GM12801 (cell line): Measurements from ENCODE around the gene DUOXA2.

ENCODE experiments used
- TF ChIP-seq, protein P1 (sequence below): IDR thresholded peaks from one replicate; pipeline ENCODE4 v1.5.1; 2011; ENCODE audit warnings: control low read depth; ENCODE audit not compliant: insufficient read length; ENCODE audit errors: extremely low read depth

The DUOXA2 gene

DNA sequence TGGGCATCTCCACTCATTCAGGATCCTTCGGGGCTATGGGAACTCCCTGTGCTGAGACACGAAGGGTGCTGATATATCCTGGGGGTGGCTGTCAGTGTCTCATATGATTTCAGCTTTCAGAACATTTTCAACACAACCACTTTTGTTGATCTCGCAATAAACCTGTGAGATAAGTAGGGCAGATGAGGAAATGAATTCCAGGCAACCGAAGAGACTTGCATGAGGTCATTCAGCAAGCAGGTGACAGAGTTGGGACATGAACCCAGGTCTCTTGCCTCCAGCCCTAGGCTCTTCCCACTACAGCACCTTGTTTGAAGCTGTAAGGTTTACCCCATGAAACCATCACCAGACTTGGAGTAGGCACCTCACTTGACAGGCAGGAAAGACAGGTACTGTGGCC, 32.3 kb downstream of the DUOXA2 start:
- TF ChIP-seq, protein P1, sequence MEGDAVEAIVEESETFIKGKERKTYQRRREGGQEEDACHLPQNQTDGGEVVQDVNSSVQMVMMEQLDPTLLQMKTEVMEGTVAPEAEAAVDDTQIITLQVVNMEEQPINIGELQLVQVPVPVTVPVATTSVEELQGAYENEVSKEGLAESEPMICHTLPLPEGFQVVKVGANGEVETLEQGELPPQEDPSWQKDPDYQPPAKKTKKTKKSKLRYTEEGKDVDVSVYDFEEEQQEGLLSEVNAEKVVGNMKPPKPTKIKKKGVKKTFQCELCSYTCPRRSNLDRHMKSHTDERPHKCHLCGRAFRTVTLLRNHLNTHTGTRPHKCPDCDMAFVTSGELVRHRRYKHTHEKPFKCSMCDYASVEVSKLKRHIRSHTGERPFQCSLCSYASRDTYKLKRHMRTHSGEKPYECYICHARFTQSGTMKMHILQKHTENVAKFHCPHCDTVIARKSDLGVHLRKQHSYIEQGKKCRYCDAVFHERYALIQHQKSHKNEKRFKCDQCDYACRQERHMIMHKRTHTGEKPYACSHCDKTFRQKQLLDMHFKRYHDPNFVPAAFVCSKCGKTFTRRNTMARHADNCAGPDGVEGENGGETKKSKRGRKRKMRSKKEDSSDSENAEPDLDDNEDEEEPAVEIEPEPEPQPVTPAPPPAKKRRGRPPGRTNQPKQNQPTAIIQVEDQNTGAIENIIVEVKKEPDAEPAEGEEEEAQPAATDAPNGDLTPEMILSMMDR = no peak

DNA sequence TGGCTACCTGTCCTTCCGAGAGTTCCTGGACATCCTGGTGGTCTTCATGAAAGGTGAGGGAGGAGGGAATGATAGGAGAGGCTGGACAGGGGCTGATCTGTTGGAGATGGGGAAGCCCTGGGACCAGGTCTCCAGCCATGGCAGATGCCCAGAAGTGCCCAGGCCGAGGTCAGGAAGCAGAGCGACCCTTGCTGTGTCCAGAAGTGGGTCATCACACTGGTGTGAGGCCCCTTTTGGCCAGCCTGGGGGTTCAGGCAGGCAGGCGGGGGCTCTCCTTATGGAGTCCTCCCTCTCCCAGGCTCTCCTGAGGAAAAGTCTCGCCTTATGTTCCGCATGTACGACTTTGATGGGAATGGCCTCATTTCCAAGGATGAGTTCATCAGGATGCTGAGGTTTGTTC, 33.5 kb downstream of the DUOXA2 start:
- TF ChIP-seq, protein P1 = no peak

DNA sequence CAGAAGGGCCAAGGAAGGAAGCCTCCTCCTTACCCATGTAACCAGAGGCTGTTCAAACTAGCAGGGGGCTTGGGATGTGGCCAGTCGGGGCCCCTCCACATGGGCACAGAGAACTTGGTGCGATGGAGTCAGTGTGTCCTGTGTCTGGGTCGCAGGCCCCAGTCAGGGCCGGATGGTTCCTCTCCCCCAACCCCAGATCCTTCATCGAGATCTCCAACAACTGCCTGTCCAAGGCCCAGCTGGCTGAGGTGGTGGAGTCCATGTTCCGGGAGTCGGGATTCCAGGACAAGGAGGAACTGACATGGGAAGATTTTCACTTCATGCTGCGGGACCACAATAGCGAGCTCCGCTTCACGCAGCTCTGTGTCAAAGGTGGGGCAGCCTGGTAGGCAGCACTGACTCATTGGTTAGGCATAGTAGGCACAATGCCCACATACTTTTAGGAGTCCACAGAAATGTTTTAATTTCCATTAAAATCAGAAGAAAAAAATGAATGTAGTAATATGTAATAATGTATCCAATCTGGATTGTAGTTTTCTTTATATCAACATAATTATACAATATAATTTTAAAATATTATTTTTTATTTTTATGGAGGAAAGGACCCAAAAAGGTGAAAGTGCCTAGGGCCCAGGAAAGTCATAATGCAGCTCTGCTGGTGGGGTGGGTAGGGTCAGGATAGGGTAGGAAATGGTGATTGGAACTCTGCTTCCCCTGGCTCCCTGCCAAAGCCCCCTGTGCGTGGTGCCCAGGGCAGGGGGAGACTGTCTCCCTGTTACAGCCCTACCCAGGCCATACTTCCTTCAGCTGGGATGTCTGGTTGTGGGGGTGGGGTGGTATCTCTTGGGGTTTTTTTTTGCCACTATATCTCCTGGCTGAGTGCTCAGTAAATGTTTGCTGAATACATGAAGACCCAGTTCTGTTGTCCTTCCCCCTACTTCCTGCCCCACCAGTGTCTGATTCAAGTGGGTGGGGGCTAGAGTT, 34.2 kb downstream of the DUOXA2 start:
- TF ChIP-seq, protein P1 = no peak

DNA sequence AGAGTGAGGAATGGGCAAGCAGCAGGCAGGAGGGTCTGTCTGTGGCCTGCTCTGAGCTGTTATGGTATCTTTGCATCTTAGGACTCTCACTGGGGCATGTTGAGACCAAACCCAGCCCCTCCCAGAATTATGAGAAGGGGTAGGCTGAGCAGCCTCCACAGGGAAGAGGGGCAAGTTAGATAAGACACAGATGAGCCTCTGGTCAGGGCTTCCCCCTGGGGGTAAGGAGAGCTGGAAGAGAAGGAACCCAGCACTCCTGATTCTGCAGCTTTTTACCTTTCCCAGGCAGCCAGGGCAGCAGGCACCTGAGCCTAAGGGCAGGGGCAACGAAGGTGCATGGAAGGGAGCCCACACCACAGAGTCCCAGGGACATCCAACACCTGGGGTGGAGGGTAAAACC, 34.9 kb downstream of the DUOXA2 start:
- TF ChIP-seq, protein P1 = no peak

DNA sequence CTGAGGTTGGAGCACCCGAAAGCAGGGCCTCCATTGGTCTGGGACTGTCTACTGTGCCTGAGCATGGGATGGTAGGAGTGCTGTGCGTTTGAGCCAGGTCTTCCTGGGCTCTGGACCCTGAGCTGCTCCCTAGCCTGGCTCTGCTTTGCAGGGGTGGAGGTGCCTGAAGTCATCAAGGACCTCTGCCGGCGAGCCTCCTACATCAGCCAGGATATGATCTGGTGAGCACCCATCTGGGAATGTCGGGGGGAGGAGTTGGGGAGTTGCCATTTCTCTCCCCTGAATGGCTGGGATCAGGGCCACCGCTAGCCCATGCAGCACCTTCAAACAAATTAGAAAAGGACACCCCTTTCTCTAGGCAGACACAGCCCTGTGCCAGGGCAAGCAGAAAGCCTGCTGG, 36.4 kb downstream of the DUOXA2 start:
- TF ChIP-seq, protein P1 = no peak

DNA sequence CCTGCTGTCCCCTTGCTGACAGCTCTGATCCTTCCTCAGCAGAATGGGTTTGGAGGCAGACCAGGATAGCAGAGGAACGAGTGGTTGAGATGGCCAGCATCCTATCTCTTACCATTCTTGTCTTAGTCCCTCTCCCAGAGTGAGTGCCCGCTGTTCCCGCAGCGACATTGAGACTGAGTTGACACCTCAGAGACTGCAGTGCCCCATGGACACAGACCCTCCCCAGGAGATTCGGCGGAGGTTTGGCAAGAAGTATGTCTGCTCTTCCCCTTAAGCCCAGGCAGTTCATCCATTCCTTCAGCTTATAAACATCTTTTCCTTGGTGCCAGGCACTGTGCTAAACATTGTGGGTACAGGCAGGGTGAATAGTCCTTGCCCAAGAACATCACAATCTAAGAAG, 36.9 kb downstream of the DUOXA2 start:
- TF ChIP-seq, protein P1 = no peak

DNA sequence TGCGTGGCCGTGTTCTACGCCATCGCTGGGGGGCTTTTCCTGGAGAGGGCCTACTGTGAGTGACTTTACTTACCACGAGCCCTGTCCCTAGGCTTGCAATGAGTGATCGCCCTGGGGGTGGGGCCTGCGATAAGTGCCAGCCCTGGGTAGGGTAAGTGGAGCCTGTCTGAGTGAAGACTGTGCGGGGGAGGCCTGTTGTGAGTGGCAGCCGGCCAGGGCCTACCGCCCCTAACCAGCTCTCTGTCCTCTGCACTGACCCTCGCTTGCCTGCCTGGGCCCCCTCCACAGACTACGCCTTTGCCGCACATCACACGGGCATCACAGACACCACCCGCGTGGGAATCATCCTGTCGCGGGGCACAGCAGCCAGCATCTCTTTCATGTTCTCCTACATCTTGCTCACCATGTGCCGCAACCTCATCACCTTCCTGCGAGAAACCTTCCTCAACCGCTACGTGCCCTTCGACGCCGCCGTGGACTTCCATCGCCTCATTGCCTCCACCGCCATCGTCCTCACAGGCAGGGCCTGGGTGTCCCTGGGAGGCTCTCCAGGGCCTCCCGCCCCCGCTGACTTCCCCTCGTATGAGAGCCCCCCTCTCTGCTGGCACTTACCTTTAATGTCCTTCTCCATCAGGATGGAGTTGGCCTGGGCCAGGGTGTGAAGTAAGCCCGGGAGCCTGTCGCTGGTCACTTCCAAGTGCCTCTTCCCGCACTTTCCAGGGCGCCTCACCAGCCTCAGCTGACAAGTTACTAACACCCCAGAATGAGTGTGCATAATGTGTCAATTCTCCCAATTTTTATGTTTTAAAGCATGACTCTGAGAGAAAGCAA, 38.1 kb downstream of the DUOXA2 start:
- TF ChIP-seq, protein P1 = no peak
